H1 (cell line): ENCODE results near the gene ALG3. TPM values are rescaled to one million over a fixed set of nuclear protein-coding genes. Genes with fewer than 3 reads are reported as not detected.

Experiments
- CTCF ChIA-PET: fragments of 300-600 bp; sonication (Branson Sonifier 250); formaldehyde crosslinking; loops from one replicate; lab custom pipeline; 2021; ENCODE audit not compliant: partially characterized antibody; lab: Charles Lee
- POLR2A ChIA-PET: fragments of 300-600 bp; sonication (Branson Sonifier 250); formaldehyde crosslinking; loops from one replicate; lab custom pipeline; 2021; ENCODE audit warnings: inconsistent platforms; ENCODE audit not compliant: partially characterized antibody; lab: Charles Lee
- DNase-seq, 2 experiments: peaks; one replicate each; pipeline versions ENCODE4 v3.0.0 to v3.0.0-alpha.2; 2010 to 2022; ENCODE audit warnings: low spot score in 2 of 2, low read depth in 1 of 2, mixed read lengths in 1 of 2
- FAIRE-seq: peaks from 2 replicates; lab custom pipeline; 2011; peaks lifted over from hg19 to GRCh38; lab: Jason Lieb, UNC
- H2AFZ ChIP-seq: 2 replicates; pipeline ENCODE4 v1.8.1; 2012; ENCODE audit warnings: low read length, inconsistent platforms
- H2AK5ac ChIP-seq: 2 replicates; pipeline ENCODE4 v1.6.1; 2013; ENCODE audit warnings: low read depth, low read length
- H2BK120ac ChIP-seq: replicated peaks from 2 replicates; pipeline ENCODE3; 2013; ENCODE audit warnings: low read depth, low read length, inconsistent platforms
- H2BK12ac ChIP-seq: 2 replicates; pipeline ENCODE4 v1.6.1; 2013; ENCODE audit warnings: low read depth, low read length
- H2BK15ac ChIP-seq: 2 replicates; pipeline ENCODE4 v1.6.1; 2013; ENCODE audit warnings: low read length
- H2BK20ac ChIP-seq: 2 replicates; pipeline ENCODE4 v1.6.1; 2013; ENCODE audit warnings: low read length
- H2BK5ac ChIP-seq: 2 replicates; pipeline ENCODE4 v1.6.1; 2013; ENCODE audit warnings: low read depth, low read length
- H3K14ac ChIP-seq: 2 replicates; pipeline ENCODE4 v1.6.1; 2013; ENCODE audit warnings: inconsistent platforms; ENCODE audit not compliant: insufficient read length
- H3K18ac ChIP-seq: 2 replicates; pipeline ENCODE4 v1.6.1; 2013; ENCODE audit warnings: low read length; ENCODE audit errors: extremely low read depth
- H3K23ac ChIP-seq: 2 replicates; pipeline ENCODE4 v1.6.1; 2013; ENCODE audit warnings: inconsistent platforms; ENCODE audit not compliant: insufficient read length
- H3K23me2 ChIP-seq: 2 replicates; pipeline ENCODE4 v1.6.1; 2013; ENCODE audit warnings: low read depth, low read length
- H3K27ac ChIP-seq: 2 replicates; pipeline ENCODE4 v1.6.1; 2011; ENCODE audit warnings: low read depth, low read length, inconsistent platforms
- H3K27me3 ChIP-seq, 4 experiments: replicated peaks in 1 of 4; 1 replicate in 1 of 4; 2 replicates in 3 of 4; pipeline versions ENCODE4 v1.6.1 to v1.8.1; 2011 to 2013; ENCODE audit warnings: low read length in 3 of 4, mild to moderate bottlenecking in 3 of 4, inconsistent platforms in 2 of 4, mixed read lengths in 2 of 4, moderate library complexity in 1 of 4; ENCODE audit not compliant: control insufficient read depth in 3 of 4, insufficient read depth in 3 of 4; ENCODE audit errors: extremely low read depth in 1 of 4
- H3K36me3 ChIP-seq, 4 experiments: 2 replicates each; pipeline versions ENCODE4 v1.6.1 to v1.8.1; 2011 to 2013; ENCODE audit warnings: mild to moderate bottlenecking in 4 of 4, low read length in 3 of 4, moderate library complexity in 2 of 4, control low read depth in 1 of 4, inconsistent platforms in 1 of 4; ENCODE audit not compliant: insufficient read depth in 4 of 4, control insufficient read depth in 2 of 4
- H3K4ac ChIP-seq: replicated peaks from 2 replicates; pipeline ENCODE3; 2013; ENCODE audit warnings: low read length, low read depth, mixed read lengths, inconsistent platforms; ENCODE audit not compliant: insufficient read length
- H3K4me1 ChIP-seq, 4 experiments: replicated peaks in 1 of 4; 1 replicate in 1 of 4; 2 replicates in 3 of 4; pipeline versions ENCODE4 v1.6.1 to v1.8.1; 2011 to 2013; ENCODE audit warnings: low read length in 3 of 4, inconsistent platforms in 2 of 4, mixed read lengths in 1 of 4; ENCODE audit not compliant: insufficient read depth in 4 of 4, control insufficient read depth in 3 of 4
- H3K4me2 ChIP-seq, 2 experiments: 2 replicates each; pipeline versions ENCODE4 v1.6.1 to v1.8.1; 2011 to 2013; ENCODE audit warnings: low read depth in 2 of 2, low read length in 2 of 2, control low read depth in 1 of 2, inconsistent platforms in 1 of 2, mild to moderate bottlenecking in 1 of 2; ENCODE audit not compliant: insufficient read depth in 1 of 2
- H3K4me3 ChIP-seq, 4 experiments: fragments of 200-600, 300-600 bp in 1 of 4; sonication (generic), shearing (Covaris generic), sonication (Bioruptor Twin) in 1 of 4; 2 replicates each; pipeline versions ENCODE4 v1.5.1 to v1.8.1; 2011 to 2016; ENCODE audit warnings: low read length in 4 of 4, low read depth in 3 of 4, control low read depth in 2 of 4, inconsistent platforms in 2 of 4, mild to moderate bottlenecking in 2 of 4, mixed read lengths in 1 of 4, moderate library complexity in 1 of 4; ENCODE audit not compliant: insufficient read depth in 2 of 4; ENCODE audit errors: extremely low read depth in 1 of 4
- H3K56ac ChIP-seq: replicated peaks from 2 replicates; pipeline ENCODE3; 2013; ENCODE audit warnings: low read depth, mild to moderate bottlenecking, mixed read lengths, low read length, inconsistent platforms; ENCODE audit not compliant: insufficient read length
- H3K79me1 ChIP-seq: 2 replicates; pipeline ENCODE4 v1.6.1; 2013; ENCODE audit warnings: low read depth, low read length, control low read depth
- H3K79me2 ChIP-seq, 2 experiments: 2 replicates each; pipeline versions ENCODE4 v1.6.1 to v1.8.1; 2012 to 2013; ENCODE audit warnings: low read length in 2 of 2, mild to moderate bottlenecking in 2 of 2, inconsistent platforms in 1 of 2; ENCODE audit not compliant: insufficient read depth in 2 of 2, control insufficient read depth in 1 of 2
- H3K9ac ChIP-seq, 4 experiments: replicated peaks in 1 of 4; 1 replicate in 1 of 4; 2 replicates in 3 of 4; pipeline versions ENCODE4 v1.6.1 to v1.8.1; 2011 to 2013; ENCODE audit warnings: low read depth in 3 of 4, low read length in 3 of 4, control low read depth in 2 of 4, mild to moderate bottlenecking in 2 of 4, moderate library complexity in 2 of 4, inconsistent platforms in 1 of 4; ENCODE audit errors: extremely low read depth in 1 of 4
- H3K9me3 ChIP-seq, 2 experiments: 2 replicates each; pipeline versions ENCODE4 v1.6.1 to v1.8.1; 2012 to 2013; ENCODE audit warnings: mild to moderate bottlenecking in 2 of 2, moderate library complexity in 2 of 2, control low read depth in 1 of 2, inconsistent platforms in 1 of 2, low read depth in 1 of 2, low read length in 1 of 2, mixed read lengths in 1 of 2; ENCODE audit not compliant: insufficient read depth in 2 of 2
- H4K20me1 ChIP-seq, 2 experiments: replicated peaks in 1 of 2; 2 replicates each; pipeline versions ENCODE3 to v1.8.1; 2011 to 2013; ENCODE audit warnings: inconsistent platforms in 2 of 2, low read length in 2 of 2, mild to moderate bottlenecking in 1 of 2; ENCODE audit not compliant: insufficient read depth in 2 of 2, control insufficient read depth in 1 of 2
- H4K5ac ChIP-seq: 2 replicates; pipeline ENCODE4 v1.6.1; 2013; ENCODE audit warnings: low read length, low read depth, mixed read lengths, inconsistent platforms; ENCODE audit not compliant: insufficient read length
- H4K8ac ChIP-seq: 2 replicates; pipeline ENCODE4 v1.8.0; 2013; ENCODE audit warnings: mild to moderate bottlenecking, moderate library complexity, low read length, inconsistent platforms; ENCODE audit not compliant: insufficient read depth; ENCODE audit errors: extremely low read depth
- H4K91ac ChIP-seq: replicated peaks from 2 replicates; pipeline ENCODE3; 2013; ENCODE audit warnings: low read length, mixed read lengths, inconsistent platforms; ENCODE audit not compliant: insufficient read length
- BRCA1 ChIP-seq: IDR thresholded peaks from 2 replicates; pipeline ENCODE4 v1.6.1; 2012; ENCODE audit warnings: low read depth, low read length, improper control_type of control experiment
- CHD2 ChIP-seq: IDR thresholded peaks from 2 replicates; pipeline ENCODE4 v1.6.1; 2012; ENCODE audit warnings: low read length, improper control_type of control experiment
- RBBP5 ChIP-seq: IDR thresholded peaks from 2 replicates; pipeline ENCODE4 v1.7.1; 2012; ENCODE audit warnings: low read depth, mild to moderate bottlenecking, inconsistent platforms, low read length, moderate library complexity, borderline replicate concordance
- SP4 ChIP-seq: IDR thresholded peaks from 2 replicates; pipeline ENCODE4 v1.6.1; 2012; ENCODE audit warnings: low read length, inconsistent platforms
- TAF7 ChIP-seq: optimal IDR thresholded peaks from 2 replicates; pipeline ENCODE3; 2011; ENCODE audit warnings: low read depth, mild to moderate bottlenecking, inconsistent platforms, low read length, moderate library complexity, borderline replicate concordance
- WGBS, 2 experiments: shearing (Covaris generic) in 1 of 2; methylation state at CpG; one replicate each; pipeline versions ENCODE4 v1.1.6 to v1.1.7; 2013 to 2015; ENCODE audit warnings: low lambda C conversion rate in 2 of 2, mixed read lengths in 2 of 2, inconsistent platforms in 1 of 2, low coverage in 1 of 2, missing lambda C conversion rate in 1 of 2; ENCODE audit not compliant: insufficient replicate concordance in 2 of 2, insufficient coverage in 1 of 2, insufficient read length in 1 of 2; ENCODE audit errors: extremely low coverage in 1 of 2, missing lambda C conversion rate in 1 of 2; 5-methylcytosine and 5-hydroxymethylcytosine counted together
- polyA plus RNA-seq, 7 experiments: library from polyadenylated mRNA; depleted of rRNA in 3 of 7; stranded (reverse) in 5 of 7; unstranded in 2 of 7; fragments of >200 nt in 5 of 7; fragments of 200-250 nt in 2 of 7; gene quantifications; 1 replicate in 5 of 7; 2 replicates in 1 of 7; 4 replicates in 1 of 7; pipeline versions ENCODE4 v1.2.1 to v1.2.3, GENCODE V29; 2011 to 2013; ENCODE audit warnings: missing spikeins in 2 of 7, mixed read lengths in 2 of 7
- total RNA-seq: library from RNA; stranded (reverse); fragmentation: NEBNext Ultra II Directional; extraction: Animal tissue kit (Norgen Biotek cat#: 25700); gene quantifications from 2 replicates; pipeline ENCODE4 v1.2.1, GENCODE V29; 2021
- TF ChIP-seq, protein P1 (sequence below): IDR thresholded peaks from 2 replicates; pipeline ENCODE4 v1.6.1; 2012; ENCODE audit warnings: inconsistent platforms

The ALG3 gene
- total and polyA plus RNA-seq, 2 of the 8 experiments (the other 6 are each of a cell fraction or from before 2014, with no cell fraction given): 54.6 to 148 TPM

GRCh38 chr3:184275961-184276910, 27.5 kb upstream of the ALG3 start, which contains the start of gene ECE2:
ECE2 (plus strand) TSS chr3:184276022; CDS start chr3:184276154, 132 bp downstream.
- no peaks in the 10 kb centered on the region for H3K79me2 ChIP-seq
- peak within 1 kb of the TSS in 1 of 4 experiments; percentile 36; a peak in 1 of 7 replicates for H3K9ac ChIP-seq
- no peak within 1 kb of the TSS for H3K14ac ChIP-seq
- peak within 1 kb of the TSS; percentile 53 for H3K4ac ChIP-seq
- no peaks in the 10 kb centered on the region; the same call in 1 of the 2 replicates for H3K79me1 ChIP-seq
- peak within 1 kb of the TSS; percentile 31 to 60 (median 42) for H3K4me3 ChIP-seq
- no peaks in the 10 kb centered on the region for H3K36me3 ChIP-seq
- H3K27ac ChIP-seq: no peak within 1 kb of the TSS
- peak within 1 kb of the TSS; percentile 98 for H2BK15ac ChIP-seq
- H3K23me2 ChIP-seq: peaks cover 9% of the 10 kb centered on the region
- WGBS, 2 experiments: 55% methylated on average over 31 of the region's 65 CpGs; no CpG with 5 or more reads in 1 of the 2 experiments
- POLR2A ChIA-PET: interaction anchor here (0.7 kb wide), 1 partner anchor 16 kb away, joined by 3 read pairs; no protein-coding TSS in a partner anchor
- no peak within 1 kb of the TSS for H2BK120ac ChIP-seq
- peaks cover 0 to 5% of the 10 kb centered on the region in 2 experiments for H4K20me1 ChIP-seq
- no peak within 1 kb of the TSS; the same call in 1 of the 2 replicates for H3K18ac ChIP-seq
- H2AK5ac ChIP-seq: peak within 1 kb of the TSS; percentile 69; the same call in 1 of the 2 replicates
- H4K5ac ChIP-seq: no peak within 1 kb of the TSS
- H4K91ac ChIP-seq: peak within 1 kb of the TSS; percentile 46
- peaks cover 8 to 32% (median 26%) of the 10 kb centered on the region in 4 experiments for H3K27me3 ChIP-seq
- CTCF ChIA-PET: interaction anchor here (1.0 kb wide), 1 partner anchor 10 kb away, joined by 3 read pairs; no protein-coding TSS in a partner anchor
- H3K23ac ChIP-seq: peak within 1 kb of the TSS; percentile 71
- peaks cover 0 to 7% (median 3%) of the 10 kb centered on the region in 4 experiments; a peak in 5 of 7 replicates for H3K4me1 ChIP-seq
- no peaks in the 10 kb centered on the region for H3K9me3 ChIP-seq
- H3K4me2 ChIP-seq: peak within 1 kb of the TSS; percentile 52 to 87
- no peak within 1 kb of the TSS for H3K56ac ChIP-seq
- DNase-seq: peak in 1 of 2 experiments; percentile 58
- no peak for FAIRE-seq
- H4K8ac ChIP-seq: peak within 1 kb of the TSS; percentile 36
- peak within 1 kb of the TSS; percentile 98 for H2BK20ac ChIP-seq
- H2AFZ ChIP-seq: peak within 1 kb of the TSS; percentile 75; the same call in 1 of the 2 replicates
- H2BK5ac ChIP-seq: no peak within 1 kb of the TSS
- peak within 1 kb of the TSS; percentile 96; the same call in 1 of the 2 replicates for H2BK12ac ChIP-seq
- TF ChIP-seq CHD2: no peak
- no peak for TF ChIP-seq TAF7
- TF ChIP-seq RBBP5: no peak
- TF ChIP-seq SP4: no peak
- TF ChIP-seq BRCA1: no peak
- TF ChIP-seq, protein P1, sequence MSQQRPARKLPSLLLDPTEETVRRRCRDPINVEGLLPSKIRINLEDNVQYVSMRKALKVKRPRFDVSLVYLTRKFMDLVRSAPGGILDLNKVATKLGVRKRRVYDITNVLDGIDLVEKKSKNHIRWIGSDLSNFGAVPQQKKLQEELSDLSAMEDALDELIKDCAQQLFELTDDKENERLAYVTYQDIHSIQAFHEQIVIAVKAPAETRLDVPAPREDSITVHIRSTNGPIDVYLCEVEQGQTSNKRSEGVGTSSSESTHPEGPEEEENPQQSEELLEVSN: no peak
